Measurements from ENCODE around the gene DEPDC5.

The DEPDC5 gene

GRCh38 chr22:31739795-31740201, 14.0 kb upstream of the DEPDC5 start:
- TF ChIP-seq CTCF (IDR thresholded peaks at IDR 0.05): no peak

GRCh38 chr22:31742115-31742514, 11.7 kb upstream of the DEPDC5 start:
- TF ChIP-seq CTCF (IDR thresholded peaks at IDR 0.05): no peak

GRCh38 chr22:31742682-31743081, 11.1 kb upstream of the DEPDC5 start:
- no peak for TF ChIP-seq CTCF (IDR thresholded peaks at IDR 0.05)

GRCh38 chr22:31743871-31744270, 9.9 kb upstream of the DEPDC5 start:
- TF ChIP-seq CTCF (IDR thresholded peaks at IDR 0.05): no peak

- no peak for TF ChIP-seq CTCF (IDR thresholded peaks at IDR 0.05)
Observed at GRCh38 chr22:31747441-31747840, 6.4 kb upstream of the DEPDC5 start.

GRCh38 chr22:31748490-31748889, 5.3 kb upstream of the DEPDC5 start:
- no peak for TF ChIP-seq CTCF (IDR thresholded peaks at IDR 0.05)

- TF ChIP-seq CTCF (IDR thresholded peaks at IDR 0.05): no peak
Observed at GRCh38 chr22:31749636-31750364, 4.0 kb upstream of the DEPDC5 start, which contains the start of gene PRR14L. Gene PRR14L (minus strand): TSS chr22:31750132. CDS start chr22:31738860, 11,272 bp downstream.

All from LNCAP (cell line).